K562 (cell line): ENCODE measurements around the gene NAT14. TPM values are rescaled to one million over a fixed set of nuclear protein-coding genes. Genes with fewer than 3 reads are reported as not detected.

Source experiments
- ATAC-seq: fragments of 200-7000 bp; cut with Tn5 transposase; 3 replicates; pipeline ENCODE4 v1.9.1; 2020; ENCODE audit warnings: moderate library complexity
- BruUV-seq: library from RNA; stranded (reverse); fragments of 400-500 nt; replicated peaks from 2 replicates; lab custom pipeline; 2021; lab: Mats Ljungman, UMichigan
- CTCF ChIA-PET: fragments of 300-600 bp; formaldehyde crosslinking; extraction: SDS; loops from one replicate; lab custom pipeline; 2021; ENCODE audit warnings: low intra/inter-chr PET ratio; lab: Yijun Ruan, JAX
- POLR2A ChIA-PET: fragments of 300-600, 350-650 bp; sonication (Branson Sonifier 250); formaldehyde crosslinking; extraction: SDS; loops from one replicate; lab custom pipeline; 2021; ENCODE audit warnings: antibody characterized with exemption, inconsistent platforms; lab: Yijun Ruan, JAX
- DNase-seq, 4 experiments: peaks; one replicate each; pipeline versions ENCODE4 v3.0.0 to v3.0.0-alpha.2; 2011 to 2018; ENCODE audit warnings: low spot score in 3 of 4, mixed read lengths in 3 of 4; ENCODE audit errors: extremely low read depth in 1 of 4
- FAIRE-seq: peaks from 2 replicates; lab custom pipeline; 2011; peaks lifted over from hg19 to GRCh38; lab: Jason Lieb, UNC
- H2AFZ ChIP-seq: 2 replicates; pipeline ENCODE4 v1.6.0; 2011; ENCODE audit warnings: low read depth, low read length, control low read depth, inconsistent platforms
- H3K27ac ChIP-seq: fragments of 200-600 bp; 3 replicates; pipeline ENCODE4 v1.8.0; 2011; ENCODE audit warnings: low read depth, mild to moderate bottlenecking, control low read depth, inconsistent platforms, low read length, moderate library complexity, mixed read lengths; ENCODE audit errors: extremely low read depth
- H3K27me3 ChIP-seq, 2 experiments: fragments of 300-600 bp in 1 of 2; 2 replicates in 1 of 2; 3 replicates in 1 of 2; pipeline versions ENCODE4 v1.6.0 to v1.8.0; 2011; ENCODE audit warnings: inconsistent platforms in 2 of 2, low read length in 2 of 2, mild to moderate bottlenecking in 1 of 2, mixed read lengths in 1 of 2, moderate library complexity in 1 of 2; ENCODE audit not compliant: control insufficient read depth in 2 of 2, insufficient read depth in 2 of 2
- H3K36me3 ChIP-seq: fragments of 300-600 bp; 3 replicates; pipeline ENCODE4 v1.8.0; 2011; ENCODE audit warnings: mild to moderate bottlenecking, low read length, inconsistent platforms; ENCODE audit not compliant: control insufficient read depth, insufficient read depth
- H3K4me1 ChIP-seq, 2 experiments: fragments of 200-600 bp in 1 of 2; replicated peaks in 1 of 2; 2 replicates in 1 of 2; 3 replicates in 1 of 2; pipeline versions ENCODE4 v1.5.1 to v1.8.0; 2011; ENCODE audit warnings: inconsistent platforms in 2 of 2, low read length in 2 of 2, mild to moderate bottlenecking in 1 of 2, mixed read lengths in 1 of 2, moderate library complexity in 1 of 2; ENCODE audit not compliant: control insufficient read depth in 2 of 2, insufficient read depth in 2 of 2
- H3K4me2 ChIP-seq: 2 replicates; pipeline ENCODE4 v1.6.1; 2011; ENCODE audit warnings: low read length, control low read depth, inconsistent platforms, mixed read lengths; ENCODE audit not compliant: insufficient read depth
- H3K4me3 ChIP-seq: fragments of 200-600 bp; sonication (generic), shearing (Covaris generic); 2 replicates; pipeline ENCODE4 v1.5.1; 2016; ENCODE audit warnings: control low read depth, inconsistent platforms
- H3K79me2 ChIP-seq: fragments of 200-600 bp; 3 replicates; pipeline ENCODE4 v1.8.0; 2011; ENCODE audit warnings: low read length, inconsistent platforms; ENCODE audit not compliant: control insufficient read depth, insufficient read depth
- H3K9ac ChIP-seq, 2 experiments: 2 replicates each; pipeline versions ENCODE4 v1.6.0 to v1.6.1; 2011; ENCODE audit warnings: low read depth in 2 of 2, low read length in 2 of 2, control low read depth in 1 of 2, inconsistent platforms in 1 of 2, mild to moderate bottlenecking in 1 of 2, mixed read lengths in 1 of 2; ENCODE audit not compliant: insufficient read depth in 1 of 2
- H3K9me1 ChIP-seq: one replicate; pipeline ENCODE4 v1.6.0; 2011; ENCODE audit warnings: inconsistent platforms, mild to moderate bottlenecking, low read length, moderate library complexity; ENCODE audit not compliant: control insufficient read depth, insufficient read depth
- H3K9me3 ChIP-seq: replicated peaks from 2 replicates; pipeline ENCODE4 v1.5.1; 2011; ENCODE audit warnings: low read depth, low read length, inconsistent platforms; ENCODE audit not compliant: control insufficient read depth, insufficient read depth
- H4K20me1 ChIP-seq: replicated peaks from 2 replicates; pipeline ENCODE4 v1.6.1; 2011; ENCODE audit warnings: low read length, inconsistent platforms, mixed read lengths; ENCODE audit not compliant: control insufficient read depth, insufficient read depth
- CHD1 ChIP-seq: fragments of 200-600 bp; sonication (generic); IDR thresholded peaks from one replicate; pipeline ENCODE4 v1.6.1; 2012; ENCODE audit warnings: mild to moderate bottlenecking, moderate library complexity, low read length, inconsistent platforms
- EGR1 ChIP-seq: fragments of 450-650 bp; conservative IDR thresholded peaks from 2 replicates; pipeline ENCODE4 v1.6.1; 2017; ENCODE audit warnings: mild to moderate bottlenecking
- ELF1 ChIP-seq: fragments of 200-800 bp; sonication (Bioruptor generic); IDR thresholded peaks from 2 replicates; pipeline ENCODE4 v1.6.1; 2016; ENCODE audit warnings: missing genetic modification characterization, missing compliant biosample characterization
- EP300 ChIP-seq: IDR thresholded peaks from 2 replicates; pipeline ENCODE4 v1.6.1; 2012; ENCODE audit warnings: low read length, improper control_type of control experiment
- HDGF ChIP-seq: fragments of 450-650 bp; IDR thresholded peaks from 2 replicates; pipeline ENCODE4 v1.6.1; 2016
- ILF3 ChIP-seq: fragments of 450-650 bp; IDR thresholded peaks from 2 replicates; pipeline ENCODE4 v1.6.1; 2018; ENCODE audit warnings: antibody characterized with exemption, mild to moderate bottlenecking, moderate library complexity, borderline replicate concordance
- KLF10 ChIP-seq: fragments of 250-450 bp; sonication (Bioruptor Pico); IDR thresholded peaks from 2 replicates; pipeline ENCODE4 v1.6.1; 2021; ENCODE audit warnings: matching md5 sums
- MAFK ChIP-seq: IDR thresholded peaks from 2 replicates; pipeline ENCODE4 v1.6.1; 2011; ENCODE audit warnings: low read length, improper control_type of control experiment
- MAZ ChIP-seq, 2 experiments: fragments of 450-650 bp in 1 of 2; sonication (generic) in 1 of 2; formaldehyde crosslinking; IDR thresholded peaks in 1 of 2; conservative IDR thresholded peaks in 1 of 2; 2 replicates each; pipeline versions ENCODE4 v1.4.0 to v1.5.0; 2020; ENCODE audit warnings: mild to moderate bottlenecking in 1 of 2, missing genetic modification reagents in 1 of 2
- NCOA1 ChIP-seq: fragments of 450-650 bp; IDR thresholded peaks from 2 replicates; pipeline ENCODE4 v1.6.1; 2016; ENCODE audit warnings: low read depth
- NONO ChIP-seq, 2 experiments: fragments of 200-400 bp in 1 of 2; fragments of 450-650 bp in 1 of 2; formaldehyde crosslinking in 1 of 2; IDR thresholded peaks; 2 replicates each; pipeline ENCODE4 v1.6.1; 2017; ENCODE audit warnings: low read depth in 2 of 2, mild to moderate bottlenecking in 2 of 2, moderate library complexity in 2 of 2, low read length in 1 of 2
- NR2C2 ChIP-seq, 2 experiments: fragments of 200-800 bp in 1 of 2; sonication (Bioruptor generic) in 1 of 2; sonication (generic) in 1 of 2; formaldehyde crosslinking in 1 of 2; IDR thresholded peaks; 2 replicates each; pipeline versions ENCODE4 v1.6.1 to v1.8.0; 2016 to 2022; ENCODE audit warnings: mild to moderate bottlenecking in 1 of 2, missing compliant biosample characterization in 1 of 2, missing genetic modification characterization in 1 of 2, missing genetic modification reagents in 1 of 2
- OTX1 ChIP-seq: fragments of 450-650 bp; formaldehyde crosslinking; IDR thresholded peaks from 2 replicates; pipeline ENCODE4 v1.4.0; 2022; ENCODE audit warnings: mild to moderate bottlenecking
- SIN3A ChIP-seq, 2 experiments: fragments of 150-350 bp in 1 of 2; IDR thresholded peaks; 2 replicates each; pipeline ENCODE4 v1.6.1; 2011 to 2016; ENCODE audit warnings: borderline replicate concordance in 2 of 2, low read depth in 2 of 2, low read length in 2 of 2, mild to moderate bottlenecking in 2 of 2, moderate library complexity in 2 of 2; ENCODE audit not compliant: control insufficient read depth in 1 of 2
- SMAD2 ChIP-seq: fragments of 150-350 bp; IDR thresholded peaks from 2 replicates; pipeline ENCODE4 v1.6.1; 2014; ENCODE audit warnings: low read depth, mild to moderate bottlenecking, low read length
- ZC3H4 ChIP-seq: sonication (generic); formaldehyde crosslinking; IDR thresholded peaks from 2 replicates; pipeline ENCODE4 v1.9.0; 2021; ENCODE audit warnings: missing genetic modification reagents, borderline replicate concordance
- ZFP36 ChIP-seq: fragments of 150-350 bp; IDR thresholded peaks from 2 replicates; pipeline ENCODE4 v1.6.1; 2018; ENCODE audit warnings: low read length, low read depth; ENCODE audit not compliant: partially characterized antibody
- ZNF77 ChIP-seq: fragments of 250-450 bp; sonication (Bioruptor Pico); IDR thresholded peaks from 2 replicates; pipeline ENCODE4 v1.5.0; 2020
- ZNF778 ChIP-seq: fragments of 450-650 bp; formaldehyde crosslinking; IDR thresholded peaks from 2 replicates; pipeline ENCODE4 v1.4.0; 2020; ENCODE audit warnings: mild to moderate bottlenecking, moderate library complexity
- WGBS: fragments of 100-300 bp; shearing (Covaris generic); methylation state at CpG from one replicate; pipeline ENCODE4 v1.1.6; 2016; ENCODE audit warnings: low coverage, mixed read lengths; ENCODE audit not compliant: insufficient coverage; ENCODE audit errors: missing lambda C conversion rate; 5-methylcytosine and 5-hydroxymethylcytosine counted together
- in situ Hi-C: fragments of 300-500 bp; cut with MboI; formaldehyde crosslinking; loops from 4 replicates; pipeline ENCODE4 v1.15.0; 2018; ENCODE audit warnings: inconsistent platforms, mixed read lengths
- intact Hi-C: fragments of 100-400 bp; cut with micrococcal nuclease; formaldehyde crosslinking; loops from 2 replicates; pipeline ENCODE4 v1.14.2; 2022
- polyA plus RNA-seq, 8 experiments: library from polyadenylated mRNA; depleted of rRNA in 4 of 8; stranded (reverse) in 5 of 8; unstranded in 3 of 8; fragments of >200 nt; fragmentation: Nextera tagmentation in 2 of 8; fragmentation: Illumina TruSeq in 1 of 8; extraction: Ambion mirVana in 2 of 8; extraction: Trizol in 1 of 8; gene quantifications; 2 replicates each; pipeline versions ENCODE4 v1.2.1 to v1.2.3, GENCODE V29; 2011 to 2014; ENCODE audit warnings: inconsistent platforms in 1 of 8, missing spikeins in 1 of 8
- total RNA-seq, 7 experiments: library from RNA; depleted of rRNA in 6 of 7; stranded (reverse); fragments of >200 nt in 6 of 7; fragmentation: Illumina TruSeq in 2 of 7; extraction: Trizol in 2 of 7; gene quantifications; 2 replicates each; pipeline versions ENCODE4 v1.2.1 to v1.2.3, GENCODE V29; 2011 to 2021; ENCODE audit warnings: low replicate concordance in 1 of 7
- TF ChIP-seq, protein P1 (sequence below), 2 experiments: fragments of 250-450 bp in 1 of 2; fragments of 450-650 bp in 1 of 2; sonication (Bioruptor Pico) in 1 of 2; IDR thresholded peaks; 2 replicates each; pipeline versions ENCODE4 v1.6.1 to v1.8.0; 2016 to 2021; ENCODE audit warnings: mild to moderate bottlenecking in 2 of 2, moderate library complexity in 2 of 2, missing compliant biosample characterization in 1 of 2, missing genetic modification characterization in 1 of 2
- TF ChIP-seq, protein P2 (sequence below): sonication (generic); formaldehyde crosslinking; IDR thresholded peaks from 2 replicates; pipeline ENCODE4 v1.8.0; 2022; ENCODE audit warnings: mild to moderate bottlenecking, missing genetic modification reagents

The NAT14 gene
- total and polyA plus RNA-seq, 9 of the 15 experiments (the other 6 are each of a cell fraction or from before 2014, with no cell fraction given): 2.4 to 77.0 (median 26.7) TPM

- CTCF ChIA-PET: no interaction called here
- H3K9me3 ChIP-seq: no peaks in the 10 kb centered on the region
- under 1% methylated on average over 13 of the region's 24 CpGs for WGBS
- FAIRE-seq: peak; percentile 87
- peak; percentile 87 to 93 (median 90) for DNase-seq
- no peaks in the 10 kb centered on the region for H3K9me1 ChIP-seq
- H3K27ac ChIP-seq: peak overlapping the region; percentile 98
- intact Hi-C loops (loop anchor here (1.0 kb wide), 1 partner anchor 7 kb away; no protein-coding TSS in a partner anchor), in situ Hi-C loops (no loop called here)
- H3K9ac ChIP-seq: peak overlapping the region; percentile 97 to 98
- no peak overlapping the region for H2AFZ ChIP-seq
- H3K27me3 ChIP-seq: no peaks in the 10 kb centered on the region
- H3K4me2 ChIP-seq: peak overlapping the region; percentile 87
- POLR2A ChIA-PET: interaction anchor here (2.2 kb wide), 1 partner anchor 16 kb away, joined by 6 read pairs; the partner anchor contains the start of gene ZNF628
- peak overlapping the region; percentile 81 for H3K4me3 ChIP-seq
- peaks cover 24 to 71% of the 10 kb centered on the region in 2 experiments for H3K4me1 ChIP-seq
- no TSS peak for BruUV-seq
- H4K20me1 ChIP-seq: no peaks in the 10 kb centered on the region
- peak; percentile 79 for ATAC-seq
- H3K79me2 ChIP-seq: peaks cover 43% of the 10 kb centered on the region
- H3K36me3 ChIP-seq: peaks cover 24% of the 10 kb centered on the region; the same call in 2 of the 3 replicates
- TF ChIP-seq, protein P1, sequence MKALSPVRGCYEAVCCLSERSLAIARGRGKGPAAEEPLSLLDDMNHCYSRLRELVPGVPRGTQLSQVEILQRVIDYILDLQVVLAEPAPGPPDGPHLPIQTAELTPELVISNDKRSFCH (CRISPR knock-in tag; IDR thresholded peaks at IDR 0.05): no peak
- TF ChIP-seq, protein P1 (tag; IDR thresholded peaks at IDR 0.05): no peak
- TF ChIP-seq ILF3: no peak
- TF ChIP-seq SIN3A (IDR thresholded peaks at IDR 0.05; ENCODE audit: borderline replicate concordance in 2 of 2, control insufficient read depth in 1 of 2, low read depth in 2 of 2, low read length in 2 of 2): peak in 1 of 2 experiments; percentile 81; a peak in 2 of 4 replicates
- TF ChIP-seq NONO (IDR thresholded peaks at IDR 0.05; ENCODE audit: low read depth in 2 of 2, low read length in 1 of 2): no peak
- no peak; the same call in 1 of the 2 replicates for TF ChIP-seq NCOA1
- no peak for TF ChIP-seq NR2C2 (CRISPR knock-in tag; IDR thresholded peaks at IDR 0.05)
- TF ChIP-seq NR2C2 (tag; IDR thresholded peaks at IDR 0.05): peak; percentile 78
- peak; percentile 32; the same call in 1 of the 2 replicates for TF ChIP-seq HDGF
- TF ChIP-seq KLF10 (CRISPR knock-in tag): no peak
- peak; percentile 63; the same call in 1 of the 2 replicates for TF ChIP-seq OTX1 (CRISPR knock-in tag)
- 0 out of 2 replicates have a peak, but pooled peaks have one; percentile 7 for TF ChIP-seq EP300
- TF ChIP-seq ZNF778 (CRISPR knock-in tag): no peak
- TF ChIP-seq EGR1: peak; percentile 64
- TF ChIP-seq ZNF77: no peak
- peak; percentile 5 for TF ChIP-seq CHD1
- TF ChIP-seq ZFP36: peak; percentile 97
- 0 out of 2 replicates have a peak, but pooled peaks have one; percentile 14 for TF ChIP-seq MAFK
- no peak; the same call in 1 of the 2 replicates for TF ChIP-seq ELF1 (tag)
- TF ChIP-seq, protein P2, sequence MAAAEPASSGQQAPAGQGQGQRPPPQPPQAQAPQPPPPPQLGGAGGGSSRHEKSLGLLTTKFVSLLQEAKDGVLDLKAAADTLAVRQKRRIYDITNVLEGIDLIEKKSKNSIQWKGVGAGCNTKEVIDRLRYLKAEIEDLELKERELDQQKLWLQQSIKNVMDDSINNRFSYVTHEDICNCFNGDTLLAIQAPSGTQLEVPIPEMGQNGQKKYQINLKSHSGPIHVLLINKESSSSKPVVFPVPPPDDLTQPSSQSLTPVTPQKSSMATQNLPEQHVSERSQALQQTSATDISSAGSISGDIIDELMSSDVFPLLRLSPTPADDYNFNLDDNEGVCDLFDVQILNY: no peak
- no peak; a peak in 1 of 4 replicates for TF ChIP-seq MAZ (CRISPR knock-in tag; conservative IDR thresholded peaks at IDR 0.05 in 1 of 2, IDR thresholded peaks at IDR 0.05 in 1 of 2)
- no peak for TF ChIP-seq SMAD2
- no peak for TF ChIP-seq ZC3H4
These were observed 24.2 kb upstream of the NAT14 start for GRCh38 chr19:55460670-55461258.
